Stimulated activated CD4-positive, alpha-beta T cell treated with anti-CD3 and anti-CD28 coated beads, Interleukin-1b, Interleukin-23, amount 100 ng/mL, for 4 hours (primary cell): ENCODE measurements around the gene KIAA1549.
"Not testable (repeated sequence)": the region's sequence is repeated elsewhere in the genome, so short reads cannot be mapped to it uniquely, and the experiment has no call there.

Experiments
- DNase-seq, 2 donors: peaks; one replicate each; pipeline ENCODE4 v3.0.0-alpha.2; 2020; ENCODE audit warnings: low read depth in 2 of 2

The KIAA1549 gene

GRCh38 chr7:138981332-138982203, at the start of gene KIAA1549:
TSS of gene KIAA1549 (minus strand) at chr7:138981389. CDS start at chr7:138981269, 120 bp downstream.
- DNase-seq: peak; percentile 23 to 56

GRCh38 chr7:139029353-139029752, 48.2 kb upstream of the KIAA1549 start:
- DNase-seq: no peak

- no peak for DNase-seq
These were observed 45.4 kb upstream of the KIAA1549 start for GRCh38 chr7:139026551-139026950.

GRCh38 chr7:139025861-139026260, 44.7 kb upstream of the KIAA1549 start:
- not testable (repeated sequence) for DNase-seq

- no peak for DNase-seq
These were observed 41.9 kb upstream of the KIAA1549 start for GRCh38 chr7:139023076-139023475.

- DNase-seq: no peak
These were observed 41.1 kb upstream of the KIAA1549 start for GRCh38 chr7:139022286-139022685.

- no peak for DNase-seq
These were observed 37.7 kb upstream of the KIAA1549 start for GRCh38 chr7:139018910-139019309.

GRCh38 chr7:139016931-139017511, 35.8 kb upstream of the KIAA1549 start:
- DNase-seq: peak; percentile 25 to 53

GRCh38 chr7:139011373-139011772, 30.2 kb upstream of the KIAA1549 start:
- no peak for DNase-seq

GRCh38 chr7:139004321-139005090, 23.3 kb upstream of the KIAA1549 start:
- DNase-seq: no peak

GRCh38 chr7:138999414-138999813, 18.2 kb upstream of the KIAA1549 start:
- DNase-seq: no peak

GRCh38 chr7:138992052-138992531, 10.9 kb upstream of the KIAA1549 start:
- DNase-seq: no peak

- DNase-seq: no peak
These were observed 6.5 kb upstream of the KIAA1549 start for GRCh38 chr7:138987686-138988085.

GRCh38 chr7:138982204-138982623, 1.0 kb upstream of the KIAA1549 start:
- no peak for DNase-seq

- peak in 1 of 2 donors; percentile 9 for DNase-seq
These were observed 462 bp downstream of the KIAA1549 start for GRCh38 chr7:138980563-138981291.

- DNase-seq: no peak
These were observed 1.1 kb downstream of the KIAA1549 start for GRCh38 chr7:138979988-138980562.

- DNase-seq: no peak
These were observed 1.8 kb downstream of the KIAA1549 start for GRCh38 chr7:138979226-138979979.

GRCh38 chr7:138978541-138979184, 2.5 kb downstream of the KIAA1549 start:
- DNase-seq: no peak

- not testable (repeated sequence) for DNase-seq
These were observed 5.0 kb downstream of the KIAA1549 start for GRCh38 chr7:138976161-138976560.
